ENCODE data around the gene RCOR1.
"Not testable (repeated sequence)": the region's sequence is repeated elsewhere in the genome, so short reads cannot be mapped to it uniquely, and the experiment has no call there.

RCOR1 gene

DNA sequence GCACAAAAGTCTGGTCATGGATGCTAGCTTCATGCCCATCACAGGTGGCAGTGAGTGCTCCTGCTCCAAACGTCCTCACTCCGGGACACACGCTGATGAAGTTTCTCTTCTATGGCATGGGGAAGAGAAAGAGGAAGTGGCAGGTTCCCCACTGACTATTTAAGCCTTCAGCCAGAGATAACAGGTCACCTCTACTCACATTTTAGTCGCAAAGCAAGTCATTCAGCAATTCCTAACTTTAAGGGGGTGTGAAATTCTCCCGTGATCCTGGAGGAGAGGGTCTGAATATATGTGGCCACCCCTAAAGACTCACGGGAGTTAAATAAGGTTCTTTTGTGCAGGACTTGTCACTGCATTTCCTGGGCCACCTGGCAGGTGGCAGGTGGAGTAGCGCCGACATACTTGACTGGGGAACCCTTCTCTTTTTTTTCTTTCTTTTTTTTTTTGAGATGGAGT, 18.8 kb upstream of the RCOR1 start:
- no peak for DNase-seq (ENCODE audit: low read depth)
- H3K4me3 ChIP-seq (ENCODE audit: low read length), result no peak overlapping the region
- no peak for TF ChIP-seq CTCF (conservative IDR thresholded peaks at IDR 0.05; ENCODE audit: low read length)

DNA sequence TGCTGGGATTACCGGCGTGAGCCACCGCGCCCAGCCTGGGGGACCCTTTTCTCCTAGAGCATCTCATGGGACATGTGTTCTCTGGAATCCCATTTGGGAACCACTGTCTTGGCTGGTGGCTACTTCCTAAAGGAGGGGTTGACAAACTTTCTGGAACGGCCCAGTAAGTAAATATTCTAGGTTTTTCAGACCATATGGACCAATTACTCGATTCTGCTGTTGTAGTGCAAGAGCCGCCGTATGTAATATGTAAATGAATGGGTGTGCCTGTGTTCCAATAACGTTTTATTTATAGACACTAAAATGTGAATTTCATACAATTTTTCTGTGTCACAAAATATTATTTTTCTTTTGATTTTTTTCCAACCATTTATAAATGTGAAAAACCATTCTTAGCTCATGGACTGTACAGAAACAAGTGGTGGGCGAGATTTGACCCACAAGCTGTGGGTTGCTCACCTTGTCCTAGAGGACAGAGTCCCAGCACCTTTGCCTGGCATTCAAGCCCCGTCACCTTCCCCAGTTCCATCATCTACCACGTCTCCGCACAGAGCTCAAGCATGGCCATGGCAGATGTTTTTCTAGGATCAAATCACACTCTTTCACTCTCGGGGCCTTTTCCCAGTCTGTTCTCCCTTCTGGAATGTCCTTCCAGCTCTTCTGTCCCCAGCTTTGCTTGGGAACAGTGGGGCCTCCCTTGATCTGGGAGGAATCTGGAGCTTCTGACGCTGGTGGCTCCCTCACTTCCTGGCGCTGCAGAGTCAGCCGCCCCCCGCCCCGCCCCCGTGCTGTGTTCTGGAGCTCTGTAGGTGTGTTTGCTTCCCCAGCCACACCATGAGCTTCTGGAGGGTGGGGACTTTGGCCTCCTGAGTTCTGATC, 17.9 kb upstream of the RCOR1 start:
- H3K4me3 ChIP-seq (ENCODE audit: low read length), result no peak overlapping the region
- no peak for TF ChIP-seq CTCF (conservative IDR thresholded peaks at IDR 0.05; ENCODE audit: low read length)
- no peak for DNase-seq (ENCODE audit: low read depth)

GRCh38 chr14:102575160-102575845, 17.1 kb upstream of the RCOR1 start:
- DNase-seq (ENCODE audit: low read depth), result no peak
- no peak for TF ChIP-seq CTCF (conservative IDR thresholded peaks at IDR 0.05; ENCODE audit: low read length)
- no peak overlapping the region for H3K4me3 ChIP-seq (ENCODE audit: low read length)

GRCh38 chr14:102575846-102576428, 16.5 kb upstream of the RCOR1 start:
- DNase-seq (ENCODE audit: low read depth); H3K4me3 ChIP-seq (ENCODE audit: low read length): not testable (repeated sequence)

DNA sequence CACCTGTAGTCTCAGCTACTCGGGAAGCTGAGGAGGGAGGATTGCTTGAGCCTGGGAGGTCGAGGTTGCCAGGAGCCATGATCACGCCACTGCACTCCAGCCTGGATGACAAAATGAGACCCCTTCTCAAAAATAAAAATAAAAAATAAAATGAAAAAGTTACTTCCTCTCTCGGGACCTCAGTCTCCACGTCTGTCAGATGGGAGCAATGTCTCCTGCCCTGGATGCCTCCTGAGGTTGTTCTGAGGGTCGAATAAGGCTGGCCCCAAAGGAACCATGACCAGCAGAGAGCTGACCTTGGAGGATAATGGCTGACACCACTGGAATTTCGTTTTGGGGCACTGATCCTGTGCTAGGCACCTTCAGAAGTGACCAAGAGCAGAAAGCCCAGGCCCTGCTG, 13.6 kb upstream of the RCOR1 start:
- no peak overlapping the region for H3K4me3 ChIP-seq (ENCODE audit: low read length)
- TF ChIP-seq CTCF (conservative IDR thresholded peaks at IDR 0.05; ENCODE audit: low read length), result no peak
- no peak for DNase-seq (ENCODE audit: low read depth)

GRCh38 chr14:102579696-102580549, 12.5 kb upstream of the RCOR1 start:
- peak overlapping the region; percentile 37 for H3K4me3 ChIP-seq (ENCODE audit: low read length)
- TF ChIP-seq CTCF (conservative IDR thresholded peaks at IDR 0.05; ENCODE audit: low read length), result no peak
- DNase-seq (ENCODE audit: low read depth), result peak; percentile 84
